CD4-positive, alpha-beta T cell treated with Interleukin-6 for 4 hours (primary cell): Measurements from ENCODE around the gene DEFB113.
"Not testable (repeated sequence)": the region's sequence is repeated elsewhere in the genome, so short reads cannot be mapped to it uniquely, and the experiment has no call there.

Experiments used
- DNase-seq: peaks from one replicate; pipeline ENCODE4 v3.0.0-alpha.2; 2020; ENCODE audit warnings: mixed read lengths

The DEFB113 gene

GRCh38 chr6:49969605-49970004, at the start of gene DEFB113:
DEFB113 (minus strand) TSS chr6:49969625; CDS start chr6:49969625, 0 bp downstream.
- no peak for DNase-seq

- no peak for DNase-seq
Measured at GRCh38 chr6:50007819-50008218, 38.4 kb upstream of the DEFB113 start.

GRCh38 chr6:50003139-50003538, 33.7 kb upstream of the DEFB113 start:
- no peak for DNase-seq

GRCh38 chr6:49995278-49995677, 25.9 kb upstream of the DEFB113 start:
- DNase-seq = no peak

GRCh38 chr6:49988900-49989299, 19.5 kb upstream of the DEFB113 start:
- no peak for DNase-seq

- DNase-seq = no peak
Measured at GRCh38 chr6:49987749-49988148, 18.3 kb upstream of the DEFB113 start.

GRCh38 chr6:49986551-49986950, 17.1 kb upstream of the DEFB113 start:
- DNase-seq = no peak

- DNase-seq = no peak
Measured at GRCh38 chr6:49982046-49982445, 12.6 kb upstream of the DEFB113 start.

- DNase-seq = no peak
Measured at GRCh38 chr6:49980898-49981297, 11.5 kb upstream of the DEFB113 start.

GRCh38 chr6:49979584-49979983, 10.2 kb upstream of the DEFB113 start:
- DNase-seq = no peak

GRCh38 chr6:49978332-49979226, 9.2 kb upstream of the DEFB113 start:
- no peak for DNase-seq

- DNase-seq = no peak
Measured at GRCh38 chr6:49966823-49967222, 2.6 kb downstream of the DEFB113 start.

- DNase-seq = no peak
Measured at GRCh38 chr6:49966334-49966733, 3.1 kb downstream of the DEFB113 start.

GRCh38 chr6:49964064-49964463, 5.4 kb downstream of the DEFB113 start, which contains the start of gene DEFB114:
DEFB114 (minus strand) TSS chr6:49964164; CDS start chr6:49964105, 59 bp downstream.
- DNase-seq = no peak

GRCh38 chr6:49958180-49958579, 11.2 kb downstream of the DEFB113 start:
- no peak for DNase-seq

GRCh38 chr6:49955847-49956246, 13.6 kb downstream of the DEFB113 start:
- no peak for DNase-seq

GRCh38 chr6:49951926-49952325, 17.5 kb downstream of the DEFB113 start:
- no peak for DNase-seq

- no peak for DNase-seq
Measured at GRCh38 chr6:49950415-49950751, 19.0 kb downstream of the DEFB113 start.

- no peak for DNase-seq
Measured at GRCh38 chr6:49949062-49949461, 20.4 kb downstream of the DEFB113 start.

- no peak for DNase-seq
Measured at GRCh38 chr6:49946835-49947234, 22.6 kb downstream of the DEFB113 start.

GRCh38 chr6:49944068-49944467, 25.4 kb downstream of the DEFB113 start:
- not testable (repeated sequence) for DNase-seq

GRCh38 chr6:49939993-49940498, 29.4 kb downstream of the DEFB113 start:
- no peak for DNase-seq

- DNase-seq = no peak
Measured at GRCh38 chr6:49937811-49938210, 31.6 kb downstream of the DEFB113 start.

- no peak for DNase-seq
Measured at GRCh38 chr6:49937017-49937416, 32.4 kb downstream of the DEFB113 start.

GRCh38 chr6:49935387-49935786, 34.0 kb downstream of the DEFB113 start:
- no peak for DNase-seq
